Liver (tissue), 9 donors: ENCODE results near the gene DKK2. TPM values are rescaled to one million over a fixed set of nuclear protein-coding genes. Genes with fewer than 3 reads are reported as not detected.

ENCODE experiments used
- DNase-seq: peaks from one replicate; pipeline ENCODE4 v3.0.0-alpha.2; 2017; ENCODE audit warnings: low spot score
- H3K27ac ChIP-seq, 2 donors: one replicate each; pipeline ENCODE4 v1.7.0; 2013; ENCODE audit warnings: inconsistent platforms in 2 of 2, low read length in 2 of 2, control low read depth in 1 of 2, low read depth in 1 of 2, mild to moderate bottlenecking in 1 of 2
- H3K27me3 ChIP-seq, 4 donors: one replicate each; pipeline versions ENCODE4 v1.6.1 to v1.7.0; 2013; ENCODE audit warnings: low read length in 3 of 4, inconsistent platforms in 1 of 4, mild to moderate bottlenecking in 1 of 4, moderate library complexity in 1 of 4; ENCODE audit not compliant: control insufficient read depth in 4 of 4, insufficient read depth in 4 of 4
- H3K36me3 ChIP-seq, 4 donors: one replicate each; pipeline versions ENCODE4 v1.6.1 to v1.7.0; 2013; ENCODE audit warnings: low read length in 3 of 4, mild to moderate bottlenecking in 3 of 4, low read depth in 1 of 4, moderate library complexity in 1 of 4; ENCODE audit not compliant: control insufficient read depth in 4 of 4, insufficient read depth in 3 of 4
- H3K4me1 ChIP-seq, 4 donors: one replicate each; pipeline versions ENCODE4 v1.6.1 to v1.7.0; 2013; ENCODE audit warnings: low read length in 3 of 4, mild to moderate bottlenecking in 3 of 4, moderate library complexity in 1 of 4; ENCODE audit not compliant: control insufficient read depth in 4 of 4, insufficient read depth in 4 of 4
- H3K4me3 ChIP-seq, 3 donors: one replicate each; pipeline versions ENCODE4 v1.6.1 to v1.7.0; 2013; ENCODE audit warnings: low read length in 3 of 3, control low read depth in 1 of 3, low read depth in 1 of 3, mild to moderate bottlenecking in 1 of 3
- H3K9ac ChIP-seq, 2 donors: one replicate each; pipeline ENCODE4 v1.7.0; 2013; ENCODE audit warnings: low read length in 2 of 2, mild to moderate bottlenecking in 2 of 2, moderate library complexity in 2 of 2, control low read depth in 1 of 2, low read depth in 1 of 2
- H3K9me3 ChIP-seq, 4 donors: one replicate each; pipeline versions ENCODE4 v1.6.1 to v1.7.0; 2013; ENCODE audit warnings: low read length in 3 of 4; ENCODE audit not compliant: control insufficient read depth in 4 of 4
- ATF3 ChIP-seq: IDR thresholded peaks from 2 replicates; pipeline ENCODE4 v1.6.1; 2016; ENCODE audit warnings: antibody characterized with exemption
- CTCF ChIP-seq: fragments of 150-350 bp; IDR thresholded peaks from 2 replicates; pipeline ENCODE4 v1.5.1; 2017; ENCODE audit warnings: improper control_type of control experiment, low read depth, low read length; ENCODE audit not compliant: missing input control
- FOXA1 ChIP-seq: IDR thresholded peaks from 2 replicates; pipeline ENCODE4 v1.6.1; 2016; ENCODE audit warnings: antibody characterized with exemption
- JUND ChIP-seq, 2 donors: IDR thresholded peaks; 2 replicates each; pipeline ENCODE4 v1.6.1; 2016; ENCODE audit warnings: antibody characterized with exemption in 2 of 2
- NR2F2 ChIP-seq: IDR thresholded peaks from 2 replicates; pipeline ENCODE4 v1.6.1; 2016; ENCODE audit warnings: antibody characterized with exemption
- RAD21 ChIP-seq, 2 donors: IDR thresholded peaks; 2 replicates each; pipeline ENCODE4 v1.6.1; 2016; ENCODE audit warnings: antibody characterized with exemption in 2 of 2, mild to moderate bottlenecking in 2 of 2
- REST ChIP-seq: IDR thresholded peaks from 2 replicates; pipeline ENCODE4 v1.6.1; 2016; ENCODE audit warnings: antibody characterized with exemption, mild to moderate bottlenecking
- RXRA ChIP-seq, 2 donors: IDR thresholded peaks; 2 replicates each; pipeline ENCODE4 v1.6.1; 2017 to 2018; ENCODE audit warnings: antibody characterized with exemption in 2 of 2, mild to moderate bottlenecking in 1 of 2
- SP1 ChIP-seq: IDR thresholded peaks from 2 replicates; pipeline ENCODE4 v1.6.1; 2018; ENCODE audit warnings: antibody characterized with exemption, mild to moderate bottlenecking
- TAF1 ChIP-seq: conservative IDR thresholded peaks from 2 replicates; pipeline ENCODE4 v1.6.1; 2016; ENCODE audit warnings: antibody characterized with exemption, mild to moderate bottlenecking
- ZBTB33 ChIP-seq: IDR thresholded peaks from 2 replicates; pipeline ENCODE4 v1.6.1; 2016; ENCODE audit warnings: antibody characterized with exemption
- WGBS: extraction: QIAGEN DNeasy Blood & Tissue Kit; methylation state at CpG from one replicate; pipeline ENCODE4 v1.1.7; 2013; 5-methylcytosine and 5-hydroxymethylcytosine counted together
- polyA plus RNA-seq, 2 donors: library from polyadenylated mRNA; stranded (reverse) in 1 of 2; unstranded in 1 of 2; fragments of 200-250 nt in 1 of 2; fragments of >200 nt in 1 of 2; fragmentation: Nextera tagmentation in 1 of 2; extraction: Ambion mirVana in 1 of 2; gene quantifications; one replicate each; pipeline versions ENCODE4 v1.2.1 to v1.2.3, GENCODE V29; 2013 to 2015
- total RNA-seq, 2 donors: library from RNA; depleted of rRNA; stranded (reverse); fragments of >200 nt; gene quantifications; one replicate each; pipeline ENCODE4 v1.2.3, GENCODE V29; 2014
- donor health status: healthy.
- donor health status: healthy.
- donor health status: healthy.
- donor health status: healthy.
- donor health status: healthy.

Gene DKK2
- total and polyA plus RNA-seq, 4 donors: 0.07 to 0.33 (median 0.21) TPM

- no peak for TF ChIP-seq REST
- TF ChIP-seq RXRA (IDR thresholded peaks at IDR 0.05): no peak
- TF ChIP-seq JUND (IDR thresholded peaks at IDR 0.05): no peak
- no peak for TF ChIP-seq ATF3
- TF ChIP-seq SP1: no peak
- TF ChIP-seq NR2F2: no peak
These were observed 49.6 kb downstream of the DKK2 start (continued) for GRCh38 chr4:106986486-106986885.

- Histone ChIP-seq H3K4me3 (no peak overlapping the region), H3K9me3 (no peaks in the 10 kb centered on the region), H3K27ac (no peak overlapping the region), H3K36me3 (no peaks in the 10 kb centered on the region), H3K9ac (no peak overlapping the region), H3K4me1 (no peaks in the 10 kb centered on the region), H3K27me3 (no peaks in the 10 kb centered on the region)
- DNase-seq: no peak
- 82% methylated on average over 3 of the region's 3 CpGs for WGBS
- no peak for TF ChIP-seq ZBTB33
- TF ChIP-seq ATF3: no peak
- no peak for TF ChIP-seq TAF1
These were observed 50.3 kb downstream of the DKK2 start for GRCh38 chr4:106985830-106986229.

GRCh38 chr4:106982711-106983211 is 53.4 kb downstream of the DKK2 start:
- no peaks in the 10 kb centered on the region for H3K36me3 ChIP-seq
- H3K9me3 ChIP-seq: no peaks in the 10 kb centered on the region
- no peaks in the 10 kb centered on the region for H3K27me3 ChIP-seq
- H3K27ac ChIP-seq: no peak overlapping the region
- H3K9ac ChIP-seq: no peak overlapping the region
- 85% methylated on average over 1 of the region's 1 CpG for WGBS
- no peak for DNase-seq
- TF ChIP-seq JUND (IDR thresholded peaks at IDR 0.05): no peak
- no peak for TF ChIP-seq CTCF
- no peak for TF ChIP-seq FOXA1
- no peak for TF ChIP-seq RAD21 (IDR thresholded peaks at IDR 0.05)
- TF ChIP-seq ATF3: no peak
- no peaks in the 10 kb centered on the region for H3K4me1 ChIP-seq
- H3K4me3 ChIP-seq: no peak overlapping the region
